ENCODE results near the gene OAF. TPM values are rescaled to one million over a fixed set of nuclear protein-coding genes. Genes with fewer than 3 reads are reported as not detected.

OAF gene
- total and polyA plus RNA-seq, 11 donors: 10.3 to 41.9 (median 19.9) TPM

DNA sequence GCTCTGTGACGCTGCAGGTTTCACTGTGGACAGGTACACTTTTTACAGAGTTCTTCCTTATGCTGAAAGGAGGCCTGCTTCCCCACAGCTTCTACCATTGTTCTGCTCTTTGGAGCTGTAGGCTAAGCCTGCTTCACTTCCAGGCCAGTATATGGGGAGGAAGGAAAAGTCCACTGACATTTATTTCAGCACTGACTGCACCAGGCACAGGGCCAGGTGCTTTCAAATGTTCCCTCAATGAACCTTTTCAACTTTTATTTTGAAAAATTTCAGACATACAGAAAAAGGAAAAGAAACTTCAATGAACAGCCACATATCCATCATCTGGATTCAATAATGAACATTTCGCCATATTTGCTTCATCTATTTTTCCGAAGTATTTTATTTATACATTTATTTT is 51.1 kb downstream of the OAF start:
- no peaks in the 10 kb centered on the region for H3K36me3 ChIP-seq
- 59 to 82% (median 72%) methylated on average over 3 of the region's 3 CpGs for WGBS, 4 donors
- DNase-seq: no peak
- intact Hi-C loops (cut with DNase I): no loop called here
- no peak overlapping the region for H3K4me3 ChIP-seq
- peaks cover 0 to 26% (median 9%) of the 10 kb centered on the region in 9 donors for H3K27me3 ChIP-seq
- no peaks in the 10 kb centered on the region for H3K4me1 ChIP-seq
- no peak for ATAC-seq
- H3K9me3 ChIP-seq: no peaks in the 10 kb centered on the region
- TF ChIP-seq POLR2A (IDR thresholded peaks at IDR 0.05): no peak
- TF ChIP-seq, protein P1, sequence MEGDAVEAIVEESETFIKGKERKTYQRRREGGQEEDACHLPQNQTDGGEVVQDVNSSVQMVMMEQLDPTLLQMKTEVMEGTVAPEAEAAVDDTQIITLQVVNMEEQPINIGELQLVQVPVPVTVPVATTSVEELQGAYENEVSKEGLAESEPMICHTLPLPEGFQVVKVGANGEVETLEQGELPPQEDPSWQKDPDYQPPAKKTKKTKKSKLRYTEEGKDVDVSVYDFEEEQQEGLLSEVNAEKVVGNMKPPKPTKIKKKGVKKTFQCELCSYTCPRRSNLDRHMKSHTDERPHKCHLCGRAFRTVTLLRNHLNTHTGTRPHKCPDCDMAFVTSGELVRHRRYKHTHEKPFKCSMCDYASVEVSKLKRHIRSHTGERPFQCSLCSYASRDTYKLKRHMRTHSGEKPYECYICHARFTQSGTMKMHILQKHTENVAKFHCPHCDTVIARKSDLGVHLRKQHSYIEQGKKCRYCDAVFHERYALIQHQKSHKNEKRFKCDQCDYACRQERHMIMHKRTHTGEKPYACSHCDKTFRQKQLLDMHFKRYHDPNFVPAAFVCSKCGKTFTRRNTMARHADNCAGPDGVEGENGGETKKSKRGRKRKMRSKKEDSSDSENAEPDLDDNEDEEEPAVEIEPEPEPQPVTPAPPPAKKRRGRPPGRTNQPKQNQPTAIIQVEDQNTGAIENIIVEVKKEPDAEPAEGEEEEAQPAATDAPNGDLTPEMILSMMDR (IDR thresholded peaks at IDR 0.05): no peak
- no peak overlapping the region for H3K27ac ChIP-seq

DNA sequence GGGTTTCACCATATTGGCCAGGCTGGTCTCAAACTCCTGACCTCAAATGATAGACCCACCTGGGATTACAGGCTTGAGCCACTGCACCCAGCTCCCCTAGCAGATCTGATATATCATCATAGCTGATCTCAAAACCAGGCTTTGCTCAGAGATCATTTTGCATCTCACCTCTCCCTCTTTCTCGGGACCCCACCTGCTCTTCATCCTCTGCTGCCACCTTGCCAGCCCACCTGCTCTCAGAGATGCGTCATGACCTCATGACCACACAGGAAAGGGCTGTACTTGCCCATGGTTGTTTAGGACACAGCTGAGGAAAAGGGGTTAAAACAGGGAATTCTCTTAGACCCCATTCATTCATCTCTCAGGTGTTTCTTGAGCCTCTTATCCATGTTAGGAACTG is 56.5 kb downstream of the OAF start:
- DNase-seq (no peak), ATAC-seq (no peak)
- intact Hi-C loops (cut with DNase I): no loop called here
- no peaks in the 10 kb centered on the region for H3K36me3 ChIP-seq
- no peak for TF ChIP-seq POLR2A (IDR thresholded peaks at IDR 0.05)
- WGBS, 4 donors: 51 to 83% (median 72%) methylated on average over 2 of the region's 2 CpGs
- no peaks in the 10 kb centered on the region for H3K9me3 ChIP-seq
- H3K4me3 ChIP-seq: no peak overlapping the region
- H3K27ac ChIP-seq: no peak overlapping the region
- H3K4me1 ChIP-seq: no peaks in the 10 kb centered on the region
- peaks cover 0 to 34% (median 12%) of the 10 kb centered on the region in 9 donors for H3K27me3 ChIP-seq

DNA sequence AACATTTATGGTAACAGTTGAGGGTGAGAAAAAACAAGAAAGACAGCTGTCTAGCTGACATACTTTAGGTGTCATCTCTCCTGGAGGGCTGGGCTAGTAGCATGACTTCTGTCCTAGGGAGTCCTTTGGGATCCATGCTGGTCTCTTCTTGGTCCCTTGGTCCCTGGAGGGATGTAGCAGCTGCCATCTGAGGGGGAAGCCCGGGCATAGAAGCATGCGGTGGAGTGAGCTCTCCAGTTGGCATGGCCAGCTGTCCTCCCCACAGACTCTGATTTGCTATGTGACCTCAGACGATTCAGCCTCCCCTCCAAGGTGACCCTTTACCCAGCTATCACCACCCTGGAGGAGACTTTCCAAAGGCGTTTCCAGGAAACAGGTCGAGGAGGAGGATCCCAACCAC is 57.9 kb downstream of the OAF start:
- WGBS, 4 donors: 65 to 74% (median 71%) methylated on average over 5 of the region's 5 CpGs
- DNase-seq (no peak), ATAC-seq (no peak)
- peaks cover 0 to 34% (median 12%) of the 10 kb centered on the region in 9 donors for H3K27me3 ChIP-seq
- no peaks in the 10 kb centered on the region for H3K36me3 ChIP-seq
- H3K27ac ChIP-seq: no peak overlapping the region
- intact Hi-C loops (cut with DNase I): no loop called here
- no peak overlapping the region for H3K4me3 ChIP-seq
- no peaks in the 10 kb centered on the region for H3K4me1 ChIP-seq
- TF ChIP-seq POLR2A (IDR thresholded peaks at IDR 0.05): no peak
- TF ChIP-seq, protein P1 (IDR thresholded peaks at IDR 0.05): no peak
- H3K9me3 ChIP-seq: no peaks in the 10 kb centered on the region

DNA sequence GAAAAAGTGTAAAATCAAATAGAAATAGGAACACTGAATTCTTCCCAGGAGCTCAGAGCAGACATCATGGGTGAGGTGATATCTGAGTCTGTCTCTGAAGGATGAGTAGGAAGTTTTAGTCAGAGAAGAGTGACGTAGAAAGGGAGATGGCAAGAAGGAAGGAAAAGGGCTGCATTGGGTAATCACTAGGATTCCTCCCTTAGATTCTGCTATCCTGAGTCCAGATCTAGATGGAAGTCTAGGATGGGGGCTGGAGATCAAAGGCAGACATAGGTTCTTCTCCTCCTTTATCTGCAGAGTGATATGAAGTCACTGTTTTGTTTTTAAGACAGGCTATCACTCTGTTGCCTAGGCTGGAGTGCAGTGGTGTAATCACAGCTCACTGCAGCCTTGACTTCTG is 59.6 kb downstream of the OAF start:
- no peak for DNase-seq
- TF ChIP-seq POLR2A (IDR thresholded peaks at IDR 0.05): no peak
- TF ChIP-seq, protein P1 (IDR thresholded peaks at IDR 0.05): no peak
- H3K4me1 ChIP-seq: no peaks in the 10 kb centered on the region
- intact Hi-C loops (cut with DNase I): no loop called here
- H3K36me3 ChIP-seq: no peaks in the 10 kb centered on the region
- no peak overlapping the region for H3K4me3 ChIP-seq
- WGBS, 4 donors: 68 to 81% (median 75%) methylated on average over 1 of the region's 1 CpG
- peaks cover 0 to 34% (median 12%) of the 10 kb centered on the region in 9 donors for H3K27me3 ChIP-seq
- H3K9me3 ChIP-seq: no peaks in the 10 kb centered on the region
- H3K27ac ChIP-seq: no peak overlapping the region
- no peak for ATAC-seq

DNA sequence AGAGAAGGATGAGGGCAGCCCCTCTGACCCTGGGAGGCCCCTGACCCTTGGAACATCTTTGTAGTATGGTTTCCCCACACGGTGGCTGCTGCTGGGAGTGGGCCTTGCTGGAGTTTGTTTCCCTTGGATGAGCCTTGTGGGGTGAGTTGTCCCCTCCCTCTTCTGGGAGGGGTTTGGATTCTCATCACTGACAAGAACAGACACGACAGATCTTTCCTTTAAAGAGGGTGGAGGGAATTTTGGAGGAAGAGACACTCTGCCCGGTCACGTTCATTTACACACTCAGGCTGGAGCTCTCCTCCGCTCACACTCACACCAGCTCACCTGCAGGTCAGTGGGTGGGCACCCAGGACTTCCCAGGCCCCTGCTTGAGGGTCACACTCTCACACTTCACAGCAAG is 60.8 kb downstream of the OAF start:
- no peaks in the 10 kb centered on the region for H3K4me1 ChIP-seq
- H3K36me3 ChIP-seq: no peaks in the 10 kb centered on the region
- H3K4me3 ChIP-seq: no peak overlapping the region
- TF ChIP-seq, protein P1 (IDR thresholded peaks at IDR 0.05): no peak
- TF ChIP-seq POLR2A (IDR thresholded peaks at IDR 0.05): no peak
- H3K9me3 ChIP-seq: no peaks in the 10 kb centered on the region
- ATAC-seq (no peak), DNase-seq (no peak)
- 76 to 86% (median 82%) methylated on average over 5 of the region's 5 CpGs for WGBS, 4 donors
- H3K27ac ChIP-seq: no peak overlapping the region
- peaks cover 0 to 26% (median 11%) of the 10 kb centered on the region in 9 donors for H3K27me3 ChIP-seq
- intact Hi-C loops (cut with DNase I): no loop called here

All from heart left ventricle (tissue), 16 donors.